GM12878 (cell line): Measurements from ENCODE around the gene VAX1. TPM values are rescaled to one million over a fixed set of nuclear protein-coding genes. Genes with fewer than 3 reads are reported as not detected.

ENCODE experiments used
- ATAC-seq: fragments of 200-7000 bp; cut with Tn5 transposase; 3 replicates; pipeline ENCODE4 v1.9.1; 2020; ENCODE audit warnings: mild to moderate bottlenecking, moderate library complexity
- BruUV-seq: library from RNA; stranded (reverse); fragments of 400-500 nt; replicated peaks from 2 replicates; lab custom pipeline; 2021; lab: Mats Ljungman, UMichigan
- CTCF ChIA-PET: fragments of 300-600 bp; sonication (Branson Sonifier 250); formaldehyde crosslinking; extraction: SDS; loops from one replicate; lab custom pipeline; 2021; ENCODE audit warnings: inconsistent platforms; lab: Yijun Ruan, JAX
- POLR2A ChIA-PET: fragments of 350-600 bp; formaldehyde crosslinking; extraction: SDS; loops from one replicate; lab custom pipeline; 2021; ENCODE audit warnings: inconsistent platforms; lab: Charles Lee
- RAD21 ChIA-PET: fragments of 300-600 bp; sonication (Branson Sonifier 250); formaldehyde crosslinking; loops from one replicate; lab custom pipeline; 2023; ENCODE audit warnings: antibody characterized with exemption; ENCODE audit not compliant: unreplicated experiment; lab: Charles Lee
- SMC1A ChIA-PET: fragments of 300-600 bp; sonication (Branson Sonifier 250); formaldehyde crosslinking; loops from one replicate; lab custom pipeline; 2023; ENCODE audit not compliant: unreplicated experiment, uncharacterized antibody; lab: Charles Lee
- DNase-seq: peaks from one replicate; pipeline ENCODE4 v3.0.0-alpha.2; 2011; ENCODE audit warnings: low read depth, low spot score
- FAIRE-seq: peaks from 3 replicates; lab custom pipeline; 2011; peaks lifted over from hg19 to GRCh38; lab: Jason Lieb, UNC
- H2AFZ ChIP-seq: 2 replicates; pipeline ENCODE4 v1.6.0; 2011; ENCODE audit warnings: low read depth, low read length, control low read depth; ENCODE audit not compliant: control insufficient read depth
- H3K27ac ChIP-seq: 2 replicates; pipeline ENCODE4 v1.5.1; 2011; ENCODE audit warnings: control low read depth; ENCODE audit not compliant: control insufficient read depth, insufficient read depth
- H3K27me3 ChIP-seq, 2 experiments: replicated peaks in 1 of 2; 2 replicates each; pipeline versions ENCODE4 v1.6.0 to v1.6.1; 2011; ENCODE audit warnings: low read length in 1 of 2; ENCODE audit not compliant: control insufficient read depth in 2 of 2, insufficient read depth in 2 of 2
- H3K36me3 ChIP-seq, 2 experiments: 2 replicates each; pipeline ENCODE4 v1.5.1; 2011; ENCODE audit warnings: low read length in 1 of 2; ENCODE audit not compliant: control insufficient read depth in 2 of 2, insufficient read depth in 2 of 2
- H3K4me1 ChIP-seq: 2 replicates; pipeline ENCODE4 v1.6.1; 2011; ENCODE audit warnings: mild to moderate bottlenecking, low read length, moderate library complexity, mixed read lengths; ENCODE audit not compliant: control insufficient read depth, insufficient read depth
- H3K4me2 ChIP-seq: 2 replicates; pipeline ENCODE4 v1.6.0; 2011; ENCODE audit warnings: control low read depth; ENCODE audit not compliant: control insufficient read depth, insufficient read depth
- H3K4me3 ChIP-seq: fragments of 200-600 bp; sonication (generic); 2 replicates; pipeline ENCODE4 v1.5.1; 2016
- H3K79me2 ChIP-seq: 2 replicates; pipeline ENCODE4 v1.6.0; 2011; ENCODE audit warnings: low read length; ENCODE audit not compliant: control insufficient read depth, insufficient read depth
- H3K9ac ChIP-seq: 2 replicates; pipeline ENCODE4 v1.8.0; 2011; ENCODE audit warnings: low read length, control low read depth, mixed read lengths; ENCODE audit not compliant: control insufficient read depth, insufficient read depth
- H3K9me3 ChIP-seq: replicated peaks from 3 replicates; pipeline ENCODE4 v1.5.1; 2011; ENCODE audit warnings: mild to moderate bottlenecking, low read length; ENCODE audit not compliant: control insufficient read depth, insufficient read depth
- H4K20me1 ChIP-seq: 2 replicates; pipeline ENCODE4 v1.6.0; 2011; ENCODE audit not compliant: control insufficient read depth, insufficient read depth
- CEBPB ChIP-seq, 2 experiments: fragments of 150-350 bp in 1 of 2; IDR thresholded peaks; 2 replicates each; pipeline ENCODE4 v1.6.1; 2012 to 2014; ENCODE audit warnings: low read depth in 2 of 2, low read length in 2 of 2, borderline replicate concordance in 1 of 2, inconsistent platforms in 1 of 2
- CREB1 ChIP-seq: IDR thresholded peaks from 2 replicates; pipeline ENCODE4 v1.6.1; 2012; ENCODE audit warnings: low read depth, mild to moderate bottlenecking, inconsistent platforms
- CTCF ChIP-seq, 3 experiments: IDR thresholded peaks in 2 of 3; conservative IDR thresholded peaks in 1 of 3; 2 replicates each; pipeline ENCODE4 v1.5.1; 2011; ENCODE audit warnings: low read depth in 3 of 3, low read length in 3 of 3, mild to moderate bottlenecking in 3 of 3, control low read depth in 2 of 3, moderate library complexity in 2 of 3, inconsistent platforms in 1 of 3, mixed read lengths in 1 of 3; ENCODE audit not compliant: control insufficient read depth in 2 of 3, insufficient read depth in 1 of 3; ENCODE audit errors: extremely low read depth in 1 of 3
- MXI1 ChIP-seq: fragments of 150-350 bp; IDR thresholded peaks from 2 replicates; pipeline ENCODE4 v1.6.1; 2011; ENCODE audit warnings: low read depth, mild to moderate bottlenecking, inconsistent platforms, low read length, improper control_type of control experiment
- RB1 ChIP-seq: fragments of 450-650 bp; formaldehyde crosslinking; IDR thresholded peaks from 2 replicates; pipeline ENCODE4 v1.6.1; 2017; ENCODE audit warnings: mild to moderate bottlenecking, borderline replicate concordance
- RBBP5 ChIP-seq: fragments of 200-600 bp; sonication (generic); conservative IDR thresholded peaks from 2 replicates; pipeline ENCODE4 v1.6.1; 2016
- SRF ChIP-seq, 2 experiments: IDR thresholded peaks; 2 replicates each; pipeline ENCODE4 v1.6.1; 2011; ENCODE audit warnings: low read depth in 2 of 2, low read length in 2 of 2, mild to moderate bottlenecking in 1 of 2, moderate library complexity in 1 of 2
- WGBS: methylation state at CpG from one replicate; pipeline ENCODE4 v1.1.6; 2016; ENCODE audit warnings: low lambda C conversion rate; ENCODE audit not compliant: insufficient replicate concordance, insufficient coverage; ENCODE audit errors: missing lambda C conversion rate; 5-methylcytosine and 5-hydroxymethylcytosine counted together
- in situ Hi-C: fragments of 300-500 bp; cut with MboI; formaldehyde crosslinking; loops from 9 replicates; pipeline ENCODE4 v1.14.3; 2018; ENCODE audit warnings: mixed read lengths
- intact Hi-C: fragments of 100-400 bp; cut with micrococcal nuclease; formaldehyde crosslinking; loops from one replicate; pipeline ENCODE4 v1.14.2; 2022; ENCODE audit not compliant: unreplicated experiment
- polyA plus RNA-seq, 11 experiments: library from polyadenylated mRNA; depleted of rRNA in 4 of 11; unstranded in 6 of 11; stranded (reverse) in 5 of 11; fragments of >200 nt; fragmentation: Nextera tagmentation in 4 of 11; fragmentation: Illumina TruSeq in 1 of 11; extraction: Ambion mirVana in 4 of 11; extraction: Trizol in 1 of 11; gene quantifications; 1 replicate in 1 of 11; 2 replicates in 10 of 11; pipeline versions ENCODE4 v1.2.1 to v1.2.3, GENCODE V29; 2011 to 2016; ENCODE audit warnings: inconsistent platforms in 2 of 11, missing spikeins in 2 of 11, low read depth in 1 of 11
- total RNA-seq, 4 experiments: library from RNA; depleted of rRNA in 3 of 4; stranded (reverse); fragments of >200 nt in 3 of 4; fragmentation: Illumina TruSeq in 1 of 4; extraction: Trizol in 1 of 4; gene quantifications; 2 replicates each; pipeline versions ENCODE4 v1.2.1 to v1.2.3, GENCODE V29; 2013 to 2021
- TF ChIP-seq, protein P1 (sequence below): fragments of 450-650 bp; formaldehyde crosslinking; IDR thresholded peaks from 2 replicates; pipeline ENCODE4 v1.4.0; 2020; ENCODE audit warnings: mild to moderate bottlenecking, moderate library complexity

VAX1 gene
- total and polyA plus RNA-seq, 10 of the 15 experiments (the other 5 are each of a cell fraction or from before 2014, with no cell fraction given) = not detected

DNA sequence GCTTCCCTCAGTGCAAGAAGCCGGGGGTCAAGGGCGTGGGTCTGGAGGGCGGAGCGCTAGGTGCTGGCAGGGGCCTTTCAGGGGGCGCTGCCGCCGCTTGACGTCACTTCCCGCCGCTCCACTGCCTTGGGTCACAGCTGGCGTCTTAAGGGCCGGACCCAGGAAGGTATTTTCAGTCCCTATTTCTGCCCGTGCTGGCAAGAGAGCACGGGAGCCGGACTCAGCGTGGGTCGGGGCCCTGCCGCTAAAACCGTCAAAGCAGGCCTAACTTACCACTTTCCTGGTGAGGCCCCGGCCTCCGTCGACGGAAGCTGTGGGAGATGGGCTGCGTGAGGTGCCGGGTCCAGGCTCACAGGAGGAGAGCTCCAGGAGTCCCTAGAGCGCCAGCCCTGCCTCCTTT lies 12.0 kb downstream of the VAX1 start (continued):
- TF ChIP-seq RBBP5 (no peak), CREB1 (no peak), CEBPB (IDR thresholded peaks at IDR 0.05; ENCODE audit: borderline replicate concordance in 1 of 2, low read depth in 2 of 2, low read length in 2 of 2) (no peak), SRF (IDR thresholded peaks at IDR 0.05; ENCODE audit: low read depth in 2 of 2, low read length in 2 of 2) (no peak), MXI1 (no peak)
- TF ChIP-seq, protein P1, sequence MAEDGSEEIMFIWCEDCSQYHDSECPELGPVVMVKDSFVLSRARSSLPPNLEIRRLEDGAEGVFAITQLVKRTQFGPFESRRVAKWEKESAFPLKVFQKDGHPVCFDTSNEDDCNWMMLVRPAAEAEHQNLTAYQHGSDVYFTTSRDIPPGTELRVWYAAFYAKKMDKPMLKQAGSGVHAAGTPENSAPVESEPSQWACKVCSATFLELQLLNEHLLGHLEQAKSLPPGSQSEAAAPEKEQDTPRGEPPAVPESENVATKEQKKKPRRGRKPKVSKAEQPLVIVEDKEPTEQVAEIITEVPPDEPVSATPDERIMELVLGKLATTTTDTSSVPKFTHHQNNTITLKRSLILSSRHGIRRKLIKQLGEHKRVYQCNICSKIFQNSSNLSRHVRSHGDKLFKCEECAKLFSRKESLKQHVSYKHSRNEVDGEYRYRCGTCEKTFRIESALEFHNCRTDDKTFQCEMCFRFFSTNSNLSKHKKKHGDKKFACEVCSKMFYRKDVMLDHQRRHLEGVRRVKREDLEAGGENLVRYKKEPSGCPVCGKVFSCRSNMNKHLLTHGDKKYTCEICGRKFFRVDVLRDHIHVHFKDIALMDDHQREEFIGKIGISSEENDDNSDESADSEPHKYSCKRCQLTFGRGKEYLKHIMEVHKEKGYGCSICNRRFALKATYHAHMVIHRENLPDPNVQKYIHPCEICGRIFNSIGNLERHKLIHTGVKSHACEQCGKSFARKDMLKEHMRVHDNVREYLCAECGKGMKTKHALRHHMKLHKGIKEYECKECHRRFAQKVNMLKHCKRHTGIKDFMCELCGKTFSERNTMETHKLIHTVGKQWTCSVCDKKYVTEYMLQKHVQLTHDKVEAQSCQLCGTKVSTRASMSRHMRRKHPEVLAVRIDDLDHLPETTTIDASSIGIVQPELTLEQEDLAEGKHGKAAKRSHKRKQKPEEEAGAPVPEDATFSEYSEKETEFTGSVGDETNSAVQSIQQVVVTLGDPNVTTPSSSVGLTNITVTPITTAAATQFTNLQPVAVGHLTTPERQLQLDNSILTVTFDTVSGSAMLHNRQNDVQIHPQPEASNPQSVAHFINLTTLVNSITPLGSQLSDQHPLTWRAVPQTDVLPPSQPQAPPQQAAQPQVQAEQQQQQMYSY (CRISPR knock-in tag) = no peak

- Histone ChIP-seq H3K36me3 (no peaks in the 10 kb centered on the region), H3K4me1 (no peaks in the 10 kb centered on the region), H2AFZ (no peak overlapping the region), H3K4me3 (no peak overlapping the region), H3K27me3 (no peaks in the 10 kb centered on the region), H3K79me2 (no peaks in the 10 kb centered on the region), H3K9me3 (no peaks in the 10 kb centered on the region), H3K9ac (no peak overlapping the region), H3K4me2 (no peak overlapping the region), H3K27ac (no peak overlapping the region), H4K20me1 (no peaks in the 10 kb centered on the region)
- ATAC-seq = no peak
- intact Hi-C loops = no loop called here
- WGBS = 0% methylated on average over 1 of the region's 1 CpG
- peak in 1 of 3 experiments; percentile 14; a peak in 1 of 6 replicates for TF ChIP-seq CTCF (IDR thresholded peaks at IDR 0.05 in 2 of 3, conservative IDR thresholded peaks at IDR 0.05 in 1 of 3; ENCODE audit: control insufficient read depth in 2 of 3, extremely low read depth in 1 of 3, insufficient read depth in 1 of 3, low read depth in 3 of 3, low read length in 3 of 3)
- no peak for TF ChIP-seq RB1
- DNase-seq = no peak
- POLR2A ChIA-PET = no interaction called here
- BruUV-seq = no TSS peak
- CTCF ChIA-PET = interaction anchor here (1.1 to 1.4 kb wide), 3 partner anchors 17 to 325 kb away, joined by 3 to 5 read pairs (median 5); no protein-coding TSS in a partner anchor
- no peak for FAIRE-seq
- in situ Hi-C loops = no loop called here
- SMC1A ChIA-PET = interaction anchor here (0.9 to 1.7 kb wide), 3 partner anchors 19 to 63 kb away, joined by 3 to 7 read pairs (median 3); no protein-coding TSS in a partner anchor
- RAD21 ChIA-PET = no interaction called here
These were observed 25.9 kb downstream of the VAX1 start for GRCh38 chr10:117112220-117112619.
